C4-2B (cell line): Measurements from ENCODE around the gene HRH2.

Experiments
- CTCF ChIP-seq: fragments of 450-650 bp; conservative IDR thresholded peaks from 2 replicates; pipeline ENCODE4 v1.5.1; 2017; ENCODE audit warnings: mild to moderate bottlenecking
- ZFX ChIP-seq: fragments of 450-650 bp; IDR thresholded peaks from 2 replicates; pipeline ENCODE4 v1.6.1; 2017

- no peak for TF ChIP-seq CTCF
- TF ChIP-seq ZFX: no peak
Observed at GRCh38 chr5:175610898-175611297, 47.0 kb upstream of the HRH2 start.
